HEK293 (cell line): ENCODE measurements around the gene C1orf198.

Experiments used
- KLF16 ChIP-seq: fragments of 450-650 bp; formaldehyde crosslinking; IDR thresholded peaks from 2 replicates; pipeline ENCODE4 v1.5.1; 2017; ENCODE audit warnings: missing biosample characterization, missing genetic modification characterization
- OSR2 ChIP-seq: fragments of 450-650 bp; formaldehyde crosslinking; IDR thresholded peaks from 2 replicates; pipeline ENCODE4 v1.5.1; 2016; ENCODE audit warnings: missing biosample characterization, missing genetic modification characterization
- REPIN1 ChIP-seq: fragments of 450-650 bp; formaldehyde crosslinking; IDR thresholded peaks from 2 replicates; pipeline ENCODE4 v1.5.1; 2017; ENCODE audit warnings: missing biosample characterization, missing genetic modification characterization, low read depth
- SCRT1 ChIP-seq: fragments of 450-650 bp; formaldehyde crosslinking; IDR thresholded peaks from 2 replicates; pipeline ENCODE4 v1.5.1; 2016; ENCODE audit warnings: missing biosample characterization, missing genetic modification characterization, borderline replicate concordance
- SP2 ChIP-seq: fragments of 450-650 bp; formaldehyde crosslinking; IDR thresholded peaks from 2 replicates; pipeline ENCODE4 v1.5.1; 2016; ENCODE audit warnings: missing biosample characterization, missing genetic modification characterization
- TSHZ1 ChIP-seq: fragments of 450-650 bp; formaldehyde crosslinking; IDR thresholded peaks from 2 replicates; pipeline ENCODE4 v1.5.1; 2016; ENCODE audit warnings: missing biosample characterization, missing genetic modification characterization, borderline replicate concordance
- ZBTB21 ChIP-seq: fragments of 450-650 bp; formaldehyde crosslinking; IDR thresholded peaks from 2 replicates; pipeline ENCODE4 v1.5.1; 2017; ENCODE audit warnings: missing biosample characterization, missing genetic modification characterization
- ZBTB26 ChIP-seq: fragments of 450-650 bp; formaldehyde crosslinking; optimal IDR thresholded peaks from 2 replicates; pipeline ENCODE3; 2016; ENCODE audit warnings: missing biosample characterization, mild to moderate bottlenecking, missing genetic modification characterization
- ZBTB44 ChIP-seq: fragments of 450-650 bp; IDR thresholded peaks from 2 replicates; pipeline ENCODE4 v1.5.1; 2018; ENCODE audit warnings: missing biosample characterization, mild to moderate bottlenecking, missing genetic modification characterization
- ZBTB49 ChIP-seq: fragments of 450-650 bp; formaldehyde crosslinking; IDR thresholded peaks from 2 replicates; pipeline ENCODE4 v1.5.1; 2016; ENCODE audit warnings: missing biosample characterization, missing genetic modification characterization, low read depth
- ZFHX2 ChIP-seq: fragments of 450-650 bp; formaldehyde crosslinking; conservative IDR thresholded peaks from 2 replicates; pipeline ENCODE4 v1.5.1; 2016; ENCODE audit warnings: missing biosample characterization, missing genetic modification characterization
- ZNF112 ChIP-seq: fragments of 450-650 bp; formaldehyde crosslinking; IDR thresholded peaks from 2 replicates; pipeline ENCODE4 v1.5.0; 2017; ENCODE audit warnings: missing biosample characterization, missing genetic modification characterization
- ZNF155 ChIP-seq: fragments of 450-650 bp; formaldehyde crosslinking; IDR thresholded peaks from 2 replicates; pipeline ENCODE4 v1.5.1; 2016; ENCODE audit warnings: missing biosample characterization, missing genetic modification characterization
- ZNF174 ChIP-seq: fragments of 450-650 bp; formaldehyde crosslinking; IDR thresholded peaks from 2 replicates; pipeline ENCODE4 v1.5.0; 2017; ENCODE audit warnings: missing biosample characterization, mild to moderate bottlenecking, missing genetic modification characterization
- ZNF184 ChIP-seq: fragments of 450-650 bp; IDR thresholded peaks from 2 replicates; pipeline ENCODE4 v1.5.1; 2018; ENCODE audit warnings: missing biosample characterization, mild to moderate bottlenecking, missing genetic modification characterization
- ZNF214 ChIP-seq: fragments of 450-650 bp; formaldehyde crosslinking; IDR thresholded peaks from 2 replicates; pipeline ENCODE4 v1.5.1; 2017; ENCODE audit warnings: missing biosample characterization, mild to moderate bottlenecking, missing genetic modification characterization, borderline replicate concordance
- ZNF221 ChIP-seq: fragments of 450-650 bp; formaldehyde crosslinking; IDR thresholded peaks from 2 replicates; pipeline ENCODE4 v1.5.1; 2017; ENCODE audit warnings: missing biosample characterization, missing genetic modification characterization, borderline replicate concordance
- ZNF23 ChIP-seq: fragments of 450-650 bp; formaldehyde crosslinking; IDR thresholded peaks from 2 replicates; pipeline ENCODE4 v1.5.1; 2016; ENCODE audit warnings: missing biosample characterization, missing genetic modification characterization, borderline replicate concordance
- ZNF24 ChIP-seq: fragments of 450-650 bp; formaldehyde crosslinking; IDR thresholded peaks from 2 replicates; pipeline ENCODE4 v1.5.1; 2016; ENCODE audit warnings: missing biosample characterization, missing genetic modification characterization
- ZNF416 ChIP-seq: fragments of 450-650 bp; formaldehyde crosslinking; IDR thresholded peaks from 2 replicates; pipeline ENCODE4 v1.5.1; 2016; ENCODE audit warnings: missing biosample characterization, missing genetic modification characterization
- ZNF473 ChIP-seq: fragments of 450-650 bp; formaldehyde crosslinking; IDR thresholded peaks from 2 replicates; pipeline ENCODE4 v1.5.1; 2017; ENCODE audit warnings: missing biosample characterization, missing genetic modification characterization
- ZNF513 ChIP-seq: fragments of 450-650 bp; IDR thresholded peaks from 2 replicates; pipeline ENCODE4 v1.5.1; 2018; ENCODE audit warnings: missing biosample characterization, missing genetic modification characterization
- ZNF514 ChIP-seq: fragments of 450-650 bp; formaldehyde crosslinking; IDR thresholded peaks from 2 replicates; pipeline ENCODE4 v1.5.1; 2016; ENCODE audit warnings: missing biosample characterization, missing genetic modification characterization
- ZNF530 ChIP-seq: fragments of 450-650 bp; formaldehyde crosslinking; IDR thresholded peaks from 2 replicates; pipeline ENCODE4 v1.5.1; 2016; ENCODE audit warnings: low read depth, missing biosample characterization, missing genetic modification characterization
- ZNF571 ChIP-seq: fragments of 450-650 bp; formaldehyde crosslinking; IDR thresholded peaks from 2 replicates; pipeline ENCODE4 v1.5.0; 2017; ENCODE audit warnings: missing biosample characterization, missing genetic modification characterization
- ZNF629 ChIP-seq: fragments of 450-650 bp; formaldehyde crosslinking; IDR thresholded peaks from 2 replicates; pipeline ENCODE4 v1.5.1; 2017; ENCODE audit warnings: missing biosample characterization, missing genetic modification characterization
- ZNF664 ChIP-seq: fragments of 450-650 bp; formaldehyde crosslinking; IDR thresholded peaks from 2 replicates; pipeline ENCODE4 v1.5.1; 2016; ENCODE audit warnings: missing biosample characterization, missing genetic modification characterization
- ZNF701 ChIP-seq: fragments of 450-650 bp; formaldehyde crosslinking; IDR thresholded peaks from 2 replicates; pipeline ENCODE4 v1.5.1; 2016; ENCODE audit warnings: missing biosample characterization, missing genetic modification characterization
- ZNF837 ChIP-seq: fragments of 450-650 bp; formaldehyde crosslinking; IDR thresholded peaks from 2 replicates; pipeline ENCODE4 v1.5.1; 2016; ENCODE audit warnings: missing biosample characterization, missing genetic modification characterization
- ZSCAN23 ChIP-seq: fragments of 450-650 bp; formaldehyde crosslinking; IDR thresholded peaks from 2 replicates; pipeline ENCODE4 v1.5.1; 2016; ENCODE audit warnings: missing biosample characterization, missing genetic modification characterization

Gene C1orf198

GRCh38 chr1:230867903-230868735, at the start of gene C1orf198 (continued):
- TF ChIP-seq ZNF530 (tag by site-specific recombination) (no peak), ZNF514 (no peak), ZNF174 (no peak), ZNF571 (no peak), ZNF701 (tag by site-specific recombination) (no peak), ZBTB49 (tag by site-specific recombination) (no peak), ZBTB26 (tag by site-specific recombination) (peak; percentile 99), ZNF184 (tag by site-specific recombination) (0 out of 2 replicates have a peak, but pooled peaks have one; percentile 20), ZNF416 (tag by site-specific recombination) (no peak), ZNF513 (tag by site-specific recombination) (peak; percentile 57), ZNF214 (tag by site-specific recombination) (no peak), ZNF837 (tag by site-specific recombination) (no peak), OSR2 (tag by site-specific recombination) (0 out of 2 replicates have a peak, but pooled peaks have one; percentile 29), ZBTB21 (no peak), ZSCAN23 (0 out of 2 replicates have a peak, but pooled peaks have one; percentile 34), ZNF155 (no peak), KLF16 (tag by site-specific recombination) (peak; percentile 93), ZNF112 (tag by site-specific recombination) (no peak), ZNF664 (no peak), SCRT1 (tag by site-specific recombination) (no peak), TSHZ1 (tag by site-specific recombination) (peak; percentile 61; the same call in 1 of the 2 replicates), ZNF24 (peak; percentile 33; the same call in 1 of the 2 replicates), ZNF473 (tag by site-specific recombination) (no peak), ZNF629 (tag by site-specific recombination) (0 out of 2 replicates have a peak, but pooled peaks have one; percentile 39), ZNF23 (tag by site-specific recombination) (no peak), REPIN1 (tag by site-specific recombination) (peak; percentile 94; the same call in 1 of the 2 replicates), SP2 (tag by site-specific recombination) (peak; percentile 31; the same call in 1 of the 2 replicates), ZFHX2 (tag by site-specific recombination) (peak; percentile 90), ZBTB44 (0 out of 2 replicates have a peak, but pooled peaks have one; percentile 21), ZNF221 (tag by site-specific recombination) (no peak)
